ENCODE data around the gene NGEF.

- TF ChIP-seq EGR1 (conservative IDR thresholded peaks at IDR 0.05) (no peak), REST (IDR thresholded peaks at IDR 0.05; ENCODE audit: borderline replicate concordance) (no peak), REST (CRISPR knock-in tag; IDR thresholded peaks at IDR 0.05; ENCODE audit: low read depth) (no peak), POLR2A (conservative IDR thresholded peaks at IDR 0.05) (no peak), TRIM25 (IDR thresholded peaks at IDR 0.05; ENCODE audit: borderline replicate concordance) (no peak), CREB1 (IDR thresholded peaks at IDR 0.05) (no peak), CREB1 (CRISPR knock-in tag; IDR thresholded peaks at IDR 0.05) (no peak)
These were observed 18.6 kb downstream of the NGEF start for GRCh38 chr2:232994446-232994845.

Measured in K562 (cell line).